Activated CD4-positive, alpha-beta T cell treated with anti-CD3 and anti-CD28 coated beads, Interleukin-10, Interleukin-2, amounts not matched to agents 100 ng/mL and 50 ng/mL, durations not matched to agents 16 hours and 8 hours (primary cell): ENCODE measurements around the gene S100A16.
"Not testable (repeated sequence)": the region's sequence is repeated elsewhere in the genome, so short reads cannot be mapped to it uniquely, and the experiment has no call there.

Experiments used
- DNase-seq: peaks from one replicate; pipeline ENCODE4 v3.0.0-alpha.2; 2020

The S100A16 gene

DNA sequence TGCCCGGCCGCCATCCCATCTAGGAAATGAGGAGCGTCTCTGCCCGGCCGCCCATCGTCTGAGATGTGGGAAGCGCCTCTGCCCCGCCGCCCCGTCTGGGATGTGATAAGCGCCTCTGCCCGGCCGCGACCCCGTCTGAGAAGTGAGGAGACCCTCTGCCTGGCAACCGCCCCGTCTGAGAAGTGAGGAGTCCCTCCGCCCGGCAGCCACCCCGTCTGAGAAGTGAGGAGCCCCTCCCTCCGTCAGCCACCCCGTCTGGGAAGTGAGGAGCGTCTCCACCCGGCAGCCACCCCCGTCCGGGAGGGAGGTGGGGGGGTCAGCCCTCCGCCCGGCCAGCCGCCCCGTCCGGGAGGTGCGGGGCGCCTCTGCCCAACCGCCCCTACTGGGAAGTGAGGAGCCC is 30.1 kb downstream of the S100A16 start:
- DNase-seq: not testable (repeated sequence)

DNA sequence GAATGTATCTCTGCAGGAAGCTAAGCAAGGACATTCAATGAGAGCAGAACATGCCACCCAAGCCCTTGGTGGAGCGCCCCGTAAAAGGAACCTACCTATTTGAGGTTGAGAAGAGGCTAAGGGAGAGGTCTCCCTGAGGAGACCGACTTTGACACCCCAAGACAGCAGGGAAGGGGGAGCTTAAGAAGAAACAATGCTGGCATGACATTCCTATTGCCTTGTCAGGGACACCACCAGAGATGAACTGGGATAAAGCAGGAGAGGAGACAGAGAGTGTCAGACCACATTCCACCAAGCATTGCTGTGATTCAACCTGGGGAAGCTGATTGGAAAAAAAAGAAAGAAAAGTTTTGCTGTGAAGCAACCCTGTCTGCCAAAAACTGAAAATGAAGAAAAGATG is 34.0 kb downstream of the S100A16 start:
- DNase-seq: no peak

GRCh38 chr1:153578490-153578889 is 34.4 kb downstream of the S100A16 start:
- no peak for DNase-seq

- DNase-seq: no peak
Observed at GRCh38 chr1:153577624-153578051, 35.3 kb downstream of the S100A16 start.

DNA sequence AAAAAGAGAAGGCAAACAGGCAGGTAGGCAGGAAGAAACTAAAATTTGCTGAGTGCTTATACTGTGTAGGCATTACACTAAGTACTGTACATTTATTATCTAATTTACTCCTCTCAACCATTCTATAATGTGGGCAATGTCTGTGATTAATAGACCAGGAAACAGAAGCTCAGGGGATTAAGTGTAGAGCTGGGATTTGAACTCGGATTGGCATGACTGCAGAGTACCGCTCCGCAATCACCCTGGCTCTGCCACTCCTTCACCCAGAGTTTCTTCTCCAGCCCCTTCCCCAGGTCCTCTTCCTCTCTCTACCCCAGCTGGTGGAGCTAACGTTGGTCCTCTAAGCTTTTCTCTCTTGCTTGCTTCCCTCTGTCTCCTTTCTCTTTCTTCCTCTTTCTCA is 35.8 kb downstream of the S100A16 start:
- no peak for DNase-seq

DNA sequence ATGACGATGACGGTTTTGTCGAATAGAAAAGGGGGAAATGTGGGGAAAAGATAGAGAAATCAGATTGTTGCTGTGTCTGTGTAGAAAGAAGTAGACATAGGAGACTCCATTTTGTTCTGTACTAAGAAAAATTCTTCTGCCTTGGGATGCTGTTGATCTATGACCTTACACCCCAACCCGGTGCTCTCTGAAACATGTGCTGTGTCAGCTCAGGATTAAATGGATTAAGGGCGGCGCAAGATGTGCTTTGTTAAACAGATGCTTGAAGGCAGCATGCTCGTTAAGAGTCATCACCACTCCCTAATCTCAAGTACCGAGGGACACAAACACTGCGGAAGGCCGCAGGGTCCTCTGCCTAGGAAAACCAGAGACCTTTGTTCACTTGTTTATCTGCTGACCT is 37.4 kb downstream of the S100A16 start:
- DNase-seq: not testable (repeated sequence)

DNA sequence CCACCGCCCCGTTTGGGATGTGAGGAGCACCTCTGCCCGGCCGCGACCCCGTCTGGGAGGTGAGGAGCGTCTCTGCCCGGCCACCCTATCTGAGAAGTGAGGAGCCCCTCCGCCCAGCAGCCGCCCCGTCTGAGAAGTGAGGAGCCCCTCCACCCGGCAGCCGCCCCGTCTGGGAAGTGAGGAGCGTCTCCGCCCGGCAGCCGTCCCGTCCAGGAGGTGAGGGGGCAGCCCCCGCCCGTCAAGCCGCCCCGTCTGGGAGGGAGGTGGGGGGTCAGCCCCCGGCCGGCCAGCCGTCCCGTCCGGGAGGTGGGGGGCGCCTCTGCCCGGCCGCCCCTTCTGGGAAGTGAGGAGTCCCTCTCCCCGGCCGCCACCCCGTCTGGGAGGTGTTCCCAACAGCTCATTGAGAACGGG is 37.9 kb downstream of the S100A16 start:
- not testable (repeated sequence) for DNase-seq

DNA sequence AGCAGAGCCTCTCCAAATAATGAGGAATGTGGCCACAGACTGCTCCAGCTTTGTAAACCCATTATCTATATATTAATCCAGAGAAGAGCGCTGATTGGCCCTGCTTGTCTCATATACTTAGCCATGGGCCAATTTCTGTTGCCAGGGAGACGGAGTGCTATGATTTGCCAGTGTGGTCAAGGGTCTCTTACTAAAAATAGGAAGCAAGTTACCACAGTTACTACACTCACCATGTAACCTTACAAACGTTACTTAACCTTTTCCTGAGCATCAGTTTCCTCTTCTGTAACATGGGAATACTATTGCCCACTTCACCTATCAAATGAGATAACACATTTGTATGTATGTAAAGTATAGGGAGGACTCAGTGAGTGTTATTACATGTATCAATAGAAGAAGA is 39.6 kb downstream of the S100A16 start:
- peak; percentile 21 for DNase-seq

DNA sequence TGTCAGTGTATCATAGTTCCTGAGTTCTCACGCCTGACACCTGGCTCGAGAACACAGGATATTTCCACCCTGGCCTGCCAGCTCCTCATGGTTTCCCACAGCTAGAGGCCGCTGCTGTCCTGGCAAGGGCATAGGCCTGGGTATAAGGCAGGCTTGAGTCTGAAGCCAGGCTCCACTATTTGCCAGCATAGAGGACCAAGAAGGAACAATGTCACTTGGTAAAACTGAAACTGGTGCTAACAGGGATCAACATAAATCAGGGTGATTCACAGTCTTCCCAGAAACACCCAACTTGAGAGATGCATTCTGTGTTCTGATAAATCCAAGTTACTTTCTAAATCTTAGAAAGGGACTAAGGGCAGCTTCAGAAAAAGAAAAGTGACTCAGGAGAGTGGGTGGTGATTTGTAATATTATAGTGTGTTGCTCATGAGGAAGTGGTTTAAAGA is 40.3 kb downstream of the S100A16 start:
- DNase-seq: peak; percentile 84

DNA sequence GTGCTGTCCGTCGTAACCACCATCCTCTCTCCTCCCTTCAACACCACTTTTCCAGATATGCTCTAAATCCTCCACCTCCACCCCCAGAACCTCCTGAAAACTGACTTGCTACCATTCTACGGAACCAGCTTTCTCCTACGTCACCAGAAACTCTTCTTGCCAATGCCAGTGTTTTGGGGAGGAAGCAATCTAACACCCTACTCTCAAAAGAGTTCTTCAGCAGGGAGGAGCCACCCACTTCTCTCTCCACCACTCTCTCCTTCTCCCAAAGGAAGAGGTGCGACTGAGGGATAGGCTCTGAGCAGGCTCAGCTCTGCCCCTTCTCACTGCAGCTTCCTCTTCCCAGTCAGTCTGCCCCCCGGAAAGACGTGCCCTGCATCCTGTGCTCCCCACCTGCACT is 41.2 kb downstream of the S100A16 start:
- DNase-seq: no peak

GRCh38 chr1:153570874-153571273 is 42.1 kb downstream of the S100A16 start:
- DNase-seq: no peak

DNA sequence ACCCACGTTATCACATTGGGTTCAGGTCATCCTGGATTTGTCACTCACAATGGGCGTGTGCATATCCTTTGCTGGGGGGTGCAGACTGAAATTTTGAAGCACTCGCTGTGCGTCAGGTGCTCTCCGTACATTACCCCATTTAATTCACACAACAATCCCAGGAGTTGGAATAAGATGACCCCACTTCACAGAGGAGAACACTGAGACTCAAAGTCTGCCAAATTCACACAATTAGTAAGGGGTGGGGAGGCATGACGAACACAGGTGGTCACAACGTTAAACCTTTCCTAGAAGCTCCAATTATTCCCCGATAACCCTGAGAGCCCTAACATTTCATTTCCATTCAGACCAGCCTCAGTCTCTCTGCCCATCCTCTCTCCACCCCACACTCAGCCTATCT is 43.5 kb downstream of the S100A16 start:
- no peak for DNase-seq

DNA sequence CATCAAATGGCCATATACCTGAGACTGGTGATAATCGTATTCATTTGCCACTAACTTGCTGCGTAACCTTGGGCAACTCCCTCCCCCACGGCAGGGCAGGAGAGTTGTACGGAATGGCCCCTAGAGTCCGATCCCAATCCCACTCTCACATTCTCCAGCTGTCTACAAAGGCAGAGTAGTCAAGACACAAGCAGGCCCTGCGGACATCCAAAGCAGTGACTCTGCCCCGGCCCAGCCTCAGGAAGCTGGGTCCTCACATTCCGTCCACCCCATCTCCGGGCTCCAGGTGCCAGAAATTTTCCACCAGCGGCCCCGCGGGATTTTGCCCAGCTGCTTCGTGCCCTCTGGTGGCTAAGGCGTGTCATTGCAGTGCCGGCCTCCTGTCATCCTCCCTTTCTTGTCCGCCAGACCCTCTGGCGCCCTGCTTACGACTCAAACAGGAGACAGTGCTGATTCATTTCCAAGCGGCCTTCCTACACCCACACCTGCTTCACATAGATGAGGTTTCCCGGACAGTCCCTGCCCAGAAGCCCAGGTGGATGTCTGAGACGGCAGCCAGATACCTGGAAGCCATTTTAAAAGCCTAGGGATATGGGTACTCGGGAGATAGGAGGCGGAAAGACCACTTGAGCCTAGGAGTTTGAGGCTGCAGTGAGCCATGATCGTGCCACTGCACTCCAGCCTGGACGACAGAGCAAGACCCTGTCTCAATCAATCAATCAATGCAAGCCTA is 44.4 kb downstream of the S100A16 start:
- peak; percentile 91 for DNase-seq

GRCh38 chr1:153567621-153568366 is 45.1 kb downstream of the S100A16 start:
- peak; percentile 67 for DNase-seq

GRCh38 chr1:153566414-153567371 is 46.2 kb downstream of the S100A16 start:
- DNase-seq: peak; percentile 96

GRCh38 chr1:153565529-153566374 is 47.2 kb downstream of the S100A16 start, which contains the start of gene S100A2:
S100A2 (minus strand) TSS chr1:153565844; CDS start chr1:153563877, 1,967 bp downstream.
- DNase-seq: peak; percentile 70

- no peak for DNase-seq
Observed at GRCh38 chr1:153563991-153564390, 48.9 kb downstream of the S100A16 start.

- DNase-seq: no peak
Observed at GRCh38 chr1:153563483-153563901, 49.4 kb downstream of the S100A16 start.

GRCh38 chr1:153562021-153562420 is 50.9 kb downstream of the S100A16 start:
- not testable (repeated sequence) for DNase-seq

DNA sequence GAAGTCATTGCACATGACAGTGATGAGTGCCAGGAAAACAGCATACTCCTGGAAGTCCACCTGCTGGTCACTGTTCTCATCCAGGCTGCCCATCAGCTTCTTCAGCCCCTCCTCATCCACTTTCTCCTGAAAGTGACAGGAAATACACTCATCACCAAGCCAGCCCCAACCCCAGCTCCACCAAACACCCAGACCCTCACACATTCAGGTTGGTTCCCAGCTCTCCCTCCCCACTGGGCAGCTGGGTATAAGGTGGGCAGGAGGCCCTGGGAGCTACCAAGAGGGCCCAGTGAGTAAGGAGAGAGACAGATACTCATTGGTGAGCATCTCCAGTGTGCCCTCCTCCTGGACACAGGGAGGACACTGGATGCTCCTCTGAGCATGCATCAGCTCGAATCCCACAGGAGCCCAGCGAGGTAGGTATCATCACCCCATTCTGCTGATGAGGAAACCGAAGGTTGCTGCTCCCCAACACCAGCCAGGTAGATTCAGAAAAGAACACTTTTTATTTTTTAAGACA is 51.4 kb downstream of the S100A16 start:
- no peak for DNase-seq

DNA sequence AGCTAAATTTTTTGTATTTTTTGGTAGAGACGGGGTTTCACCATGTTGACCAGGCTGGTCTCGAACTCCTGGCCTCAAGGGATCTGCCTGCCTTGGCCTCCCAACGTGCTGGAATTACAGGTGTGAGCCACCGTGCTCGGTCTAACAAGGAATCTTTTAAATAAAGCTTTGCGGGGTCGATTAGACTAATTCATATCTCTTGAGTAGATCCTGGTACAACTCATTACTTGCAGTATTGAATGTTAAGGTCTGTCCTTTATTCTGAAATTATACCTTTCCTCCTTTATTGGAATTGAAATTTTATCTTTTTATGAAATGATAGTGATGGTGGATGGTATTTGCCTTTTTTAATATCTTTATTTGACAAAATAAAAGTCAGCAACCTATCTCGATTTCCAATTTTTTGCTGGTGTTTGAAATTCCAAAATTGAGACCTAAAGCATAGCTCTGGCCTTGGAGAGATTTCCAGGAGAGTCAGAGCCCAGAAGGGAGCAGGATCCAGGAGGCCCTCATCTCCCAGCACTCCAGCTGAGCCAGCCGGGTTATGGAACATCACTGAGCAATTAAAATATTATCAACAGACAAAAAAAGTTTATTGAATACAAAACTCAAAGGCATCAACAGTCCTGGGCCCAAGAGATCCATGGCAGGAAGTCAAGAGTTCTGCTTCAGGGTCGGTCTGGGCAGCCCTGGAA is 52.0 kb downstream of the S100A16 start:
- no peak for DNase-seq
